PFSK-1 (cell line): ENCODE measurements around the gene E2F4.

Source experiments
- POLR2AphosphoS5 ChIP-seq: IDR thresholded peaks from 2 replicates; pipeline ENCODE4 v1.6.1; 2012; ENCODE audit warnings: low read depth, mild to moderate bottlenecking, control low read depth, low read length, moderate library complexity
- SIN3A ChIP-seq: IDR thresholded peaks from 2 replicates; pipeline ENCODE4 v1.6.1; 2012; ENCODE audit warnings: mild to moderate bottlenecking, low read length, moderate library complexity, borderline replicate concordance; ENCODE audit not compliant: insufficient read depth

DNA sequence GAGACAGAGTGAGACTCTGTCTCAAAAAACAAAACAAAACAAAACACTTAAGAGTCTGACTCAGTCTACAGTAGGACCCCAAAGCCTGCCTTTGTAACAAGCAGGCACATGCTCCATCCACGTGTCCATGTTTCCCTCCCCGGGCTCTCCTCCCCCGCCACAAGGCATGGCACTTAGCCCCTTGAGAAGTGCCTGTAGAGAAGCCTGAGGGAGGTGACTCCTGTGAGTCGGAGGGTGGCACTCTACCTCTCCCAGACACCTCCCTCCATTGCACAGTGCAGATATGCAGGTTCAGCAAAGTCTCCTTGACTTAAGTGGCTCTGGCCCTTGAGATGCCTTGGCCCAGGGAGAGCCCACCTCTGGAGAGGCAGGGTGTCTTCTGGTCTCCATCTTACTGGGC is 48.6 kb downstream of the E2F4 start:
- TF ChIP-seq POLR2AphosphoS5 (no peak), SIN3A (no peak)
